Fibroblast of skin of left biceps (primary cell): ENCODE results near the gene SMIM33.
"Not testable (repeated sequence)": the region's sequence is repeated elsewhere in the genome, so short reads cannot be mapped to it uniquely, and the experiment has no call there.

Source experiments
- DNase-seq, 2 experiments: peaks; one replicate each; pipeline ENCODE4 v3.0.0-alpha.2; 2013; ENCODE audit warnings: low read depth in 2 of 2

The SMIM33 gene

GRCh38 chr5:139470821-139471300 is at the start of gene SMIM33:
Gene SMIM33 (plus strand): TSS chr5:139471004. CDS start chr5:139471122, 118 bp downstream.
- DNase-seq = no peak

GRCh38 chr5:139422307-139422893 is 48.4 kb upstream of the SMIM33 start:
- DNase-seq = peak in 1 of 2 experiments; percentile 40

- no peak for DNase-seq
Observed at GRCh38 chr5:139425497-139425896, 45.3 kb upstream of the SMIM33 start.

GRCh38 chr5:139426203-139426885 is 44.5 kb upstream of the SMIM33 start:
- no peak for DNase-seq

- DNase-seq = no peak
Observed at GRCh38 chr5:139430015-139430414, 40.8 kb upstream of the SMIM33 start.

GRCh38 chr5:139431706-139432105 is 39.1 kb upstream of the SMIM33 start:
- DNase-seq = no peak

- DNase-seq = no peak
Observed at GRCh38 chr5:139435676-139436075, 35.1 kb upstream of the SMIM33 start.

- no peak for DNase-seq
Observed at GRCh38 chr5:139438707-139439012, 32.1 kb upstream of the SMIM33 start.

GRCh38 chr5:139439013-139439903 is 31.5 kb upstream of the SMIM33 start, which contains the start of gene DNAJC18:
Gene DNAJC18 (minus strand): TSS chr5:139439525. CDS start chr5:139439445, 80 bp downstream.
- DNase-seq = peak; percentile 68 to 73

- DNase-seq = not testable (repeated sequence)
Observed at GRCh38 chr5:139440416-139440815, 30.4 kb upstream of the SMIM33 start.

GRCh38 chr5:139443831-139444453 is 26.9 kb upstream of the SMIM33 start:
- DNase-seq = peak; percentile 75 to 82

GRCh38 chr5:139445325-139446170 is 25.3 kb upstream of the SMIM33 start:
- DNase-seq = peak; percentile 53 to 66

GRCh38 chr5:139446956-139447779 is 23.6 kb upstream of the SMIM33 start:
- no peak for DNase-seq

GRCh38 chr5:139451176-139451575 is 19.6 kb upstream of the SMIM33 start:
- DNase-seq = no peak

GRCh38 chr5:139451878-139452660 is 18.7 kb upstream of the SMIM33 start:
- DNase-seq = no peak

- DNase-seq = no peak
Observed at GRCh38 chr5:139453683-139454567, 16.9 kb upstream of the SMIM33 start.

- no peak for DNase-seq
Observed at GRCh38 chr5:139454568-139455290, 16.1 kb upstream of the SMIM33 start.

- DNase-seq = no peak
Observed at GRCh38 chr5:139456776-139457175, 14.0 kb upstream of the SMIM33 start.
